Measurements from ENCODE around the gene LRRC45.

- TF ChIP-seq CTCF (conservative IDR thresholded peaks at IDR 0.05; ENCODE audit: low read depth, low read length) = no peak
- no peak for TF ChIP-seq RCOR1 (IDR thresholded peaks at IDR 0.05; ENCODE audit: insufficient replicate concordance, low read length)
- TF ChIP-seq POLR2A (IDR thresholded peaks at IDR 0.05; ENCODE audit: low read depth, low read length) = no peak
- no peak for TF ChIP-seq RFX5 (IDR thresholded peaks at IDR 0.05; ENCODE audit: low read depth, low read length)
- no peak for TF ChIP-seq BHLHE40 (IDR thresholded peaks at IDR 0.05; ENCODE audit: low read depth, low read length)
- no peak for TF ChIP-seq CEBPB (IDR thresholded peaks at IDR 0.05; ENCODE audit: low read depth, low read length)
- TF ChIP-seq SMC3 (IDR thresholded peaks at IDR 0.05; ENCODE audit: low read depth, low read length) = no peak
- TF ChIP-seq FOS (IDR thresholded peaks at IDR 0.05; ENCODE audit: low read depth, low read length) = no peak
- TF ChIP-seq CHD1 (IDR thresholded peaks at IDR 0.05; ENCODE audit: low read depth, low read length) = no peak
- TF ChIP-seq USF2 (IDR thresholded peaks at IDR 0.05; ENCODE audit: low read depth, low read length) = no peak
- no peak for TF ChIP-seq MAZ (IDR thresholded peaks at IDR 0.05; ENCODE audit: borderline replicate concordance, low read depth, low read length)
- no peak for TF ChIP-seq ELK1 (IDR thresholded peaks at IDR 0.05; ENCODE audit: borderline replicate concordance, low read depth, low read length)
- no peak for TF ChIP-seq RAD21 (IDR thresholded peaks at IDR 0.05; ENCODE audit: low read length)
- TF ChIP-seq MXI1 (IDR thresholded peaks at IDR 0.05; ENCODE audit: borderline replicate concordance, low read depth, low read length) = no peak
Observed at GRCh38 chr17:82012261-82012639, 10.9 kb upstream of the LRRC45 start.

Data from IMR-90 (cell line).